Epithelial cell of proximal tubule (primary cell): Measurements from ENCODE around the gene OXER1. TPM values are rescaled to one million over a fixed set of nuclear protein-coding genes. Genes with fewer than 3 reads are reported as not detected.

Experiments used
- DNase-seq: peaks from one replicate; pipeline ENCODE4 v3.0.0-alpha.2; 2011; ENCODE audit warnings: low read depth
- H3K4me3 ChIP-seq: 2 replicates; pipeline ENCODE4 v1.5.1; 2011; ENCODE audit warnings: low read depth, mild to moderate bottlenecking, low read length
- CTCF ChIP-seq: conservative IDR thresholded peaks from 2 replicates; pipeline ENCODE4 v1.5.1; 2012; ENCODE audit warnings: low read depth, mild to moderate bottlenecking, low read length
- total RNA-seq: library from RNA; depleted of rRNA; stranded (reverse); fragments of >200 nt; gene quantifications from 2 replicates; pipeline ENCODE4 v1.2.3, GENCODE V29; 2015

The OXER1 gene
- total RNA-seq, 1 donor from 2014 or later = not detected

DNA sequence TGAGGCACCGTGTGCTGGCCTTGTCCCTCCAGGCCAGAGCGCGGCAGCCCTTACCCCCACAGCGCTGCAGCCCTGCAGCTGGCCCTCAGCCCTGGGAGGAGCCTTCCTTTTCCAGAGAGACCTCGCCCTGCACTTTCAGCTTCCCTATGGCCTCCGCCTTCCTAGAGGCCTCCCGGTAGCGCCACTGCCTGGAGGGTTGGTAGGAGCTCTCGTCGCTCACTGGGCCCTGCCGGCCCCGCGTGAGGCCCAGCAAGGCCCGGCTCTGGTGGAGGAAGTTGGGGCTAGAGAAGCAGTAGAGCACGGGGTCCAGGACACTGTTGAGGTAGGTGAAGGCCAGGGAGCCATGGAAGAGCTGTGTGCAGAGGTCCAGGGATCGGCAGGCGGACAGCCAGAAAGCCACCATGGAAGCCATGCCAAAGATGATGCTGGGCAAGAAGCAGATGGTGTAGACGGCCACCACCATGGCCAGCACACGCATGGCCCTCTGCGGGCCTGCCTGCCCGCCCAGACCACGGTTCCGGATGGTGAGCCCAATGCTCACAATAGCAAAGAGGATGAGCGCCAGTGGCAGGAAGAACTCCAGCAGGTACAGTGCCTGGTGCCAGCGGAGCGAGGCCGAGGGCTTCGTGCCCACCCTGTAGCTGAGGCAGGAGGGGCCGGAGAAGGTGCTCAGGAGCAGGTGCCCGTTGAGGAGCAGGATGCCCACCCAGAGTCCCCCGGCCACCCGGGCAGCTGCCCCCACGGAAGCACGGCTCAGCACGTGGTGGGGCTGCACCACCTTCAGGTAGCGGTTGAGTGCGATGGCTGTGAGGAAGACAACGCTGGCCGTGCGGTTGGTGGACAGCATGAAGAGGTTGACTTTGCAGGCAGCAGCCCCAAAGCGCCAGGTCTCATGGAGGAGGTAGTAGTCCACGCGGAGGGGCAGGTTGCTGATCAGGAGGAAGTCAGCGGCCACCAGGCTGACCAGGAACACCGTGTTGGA lies 821 bp downstream of the OXER1 start:
- no peak for TF ChIP-seq CTCF
- no peak overlapping the region for H3K4me3 ChIP-seq
- no peak for DNase-seq

DNA sequence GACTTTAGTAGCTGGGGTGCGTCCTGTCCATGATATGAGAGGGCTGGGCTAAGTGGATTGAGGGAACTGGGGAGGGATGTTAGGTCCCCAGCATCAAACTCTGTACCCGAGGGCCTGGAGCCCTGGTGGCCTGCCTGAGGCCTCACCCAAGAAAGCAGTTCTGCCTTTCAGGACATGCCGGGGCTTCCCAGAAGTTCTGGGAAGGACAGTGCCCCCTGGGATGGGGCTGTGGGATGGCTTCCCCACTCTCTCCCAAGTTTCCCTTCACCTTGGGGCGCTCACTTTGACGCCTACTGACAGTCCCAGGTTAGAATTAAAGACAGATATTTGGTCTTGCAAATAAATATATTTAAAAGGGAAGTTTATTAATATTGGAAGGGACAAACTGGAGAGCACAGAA lies 1.8 kb downstream of the OXER1 start:
- TF ChIP-seq CTCF = no peak
- H3K4me3 ChIP-seq = no peak overlapping the region
- DNase-seq = no peak

- no peak for TF ChIP-seq CTCF
- no peak for DNase-seq
- no peak overlapping the region for H3K4me3 ChIP-seq
Observed at GRCh38 chr2:42761554-42761953, 2.4 kb downstream of the OXER1 start.

DNA sequence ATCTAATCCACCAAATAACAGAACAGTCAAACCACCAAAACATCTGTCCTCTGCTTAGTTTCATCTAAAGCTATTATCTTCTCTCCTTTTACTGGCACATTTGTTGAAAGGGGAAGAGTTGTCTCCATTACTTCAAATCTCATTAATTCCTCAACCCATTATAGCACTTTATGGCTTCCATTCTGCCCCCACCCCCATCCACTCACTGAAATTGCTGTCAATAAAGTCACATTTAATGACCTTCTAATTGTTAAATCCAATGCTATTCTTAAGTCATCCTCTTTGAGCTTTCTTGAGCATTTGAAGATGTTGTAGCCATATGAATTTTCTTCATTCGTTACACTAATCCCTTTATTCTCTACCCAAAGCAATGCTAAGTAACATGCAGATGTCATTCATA lies 5.2 kb downstream of the OXER1 start:
- no peak for DNase-seq
- no peak overlapping the region for H3K4me3 ChIP-seq
- TF ChIP-seq CTCF = no peak

DNA sequence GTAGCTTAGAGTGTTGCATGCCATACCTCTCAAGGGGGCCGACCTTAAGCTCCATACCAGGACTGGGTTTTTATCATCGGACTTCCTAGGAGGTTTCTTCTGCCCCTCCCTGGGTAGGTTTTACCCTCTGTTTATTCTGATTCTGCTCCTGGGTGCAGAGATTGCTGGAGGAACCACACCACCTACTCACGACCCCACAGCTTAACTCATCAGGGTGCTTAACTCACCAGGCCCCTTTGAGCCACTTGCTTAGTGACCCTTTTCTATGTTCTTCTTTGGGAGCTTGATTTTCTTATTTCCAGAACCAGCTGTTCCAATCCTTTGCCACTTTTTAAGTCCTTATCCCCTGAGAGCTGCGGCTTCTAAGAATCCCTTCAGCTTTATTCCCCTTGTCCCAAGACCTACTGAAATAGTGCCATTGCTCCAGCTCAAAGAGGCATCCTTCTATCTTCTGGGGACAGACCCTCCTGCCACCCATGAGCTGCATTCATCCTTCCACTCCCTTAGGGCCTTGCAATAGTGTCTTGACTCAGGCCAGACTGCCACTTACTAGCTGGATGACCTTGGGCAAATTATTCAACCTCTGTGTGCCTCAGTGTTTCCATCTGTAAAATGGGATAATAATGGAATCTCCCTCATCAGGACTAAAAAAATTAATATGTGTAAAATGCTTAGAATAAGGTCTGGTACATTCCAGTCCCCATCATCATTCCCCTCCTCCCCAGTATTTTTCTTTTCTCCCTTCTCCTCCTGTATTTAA lies 5.8 kb downstream of the OXER1 start:
- DNase-seq = no peak
- no peak for TF ChIP-seq CTCF

GRCh38 chr2:42756966-42757513 lies 6.9 kb downstream of the OXER1 start:
- H3K4me3 ChIP-seq = no peak overlapping the region
- no peak for DNase-seq
- no peak for TF ChIP-seq CTCF

More for the DNA sequence above, 5.8 kb downstream of the OXER1 start:
- no peak overlapping the region for H3K4me3 ChIP-seq
